Upper lobe of left lung (tissue), 6 donors: ENCODE measurements around the gene KLF13. TPM values are rescaled to one million over a fixed set of nuclear protein-coding genes. Genes with fewer than 3 reads are reported as not detected.
A peak's percentile ranks its signal among the peaks of the same experiment; 100 is the strongest.

Experiments used
- ATAC-seq, 2 donors: fragments of 200-7000 bp; cut with Tn5 transposase; one replicate each; pipeline ENCODE4 v1.9.1; 2022; ENCODE audit warnings: mild to moderate bottlenecking in 2 of 2, moderate library complexity in 2 of 2; ENCODE audit not compliant: low FRiP score in 2 of 2
- DNase-seq, 2 donors: peaks; one replicate each; pipeline ENCODE4 v3.0.0-alpha.2; 2019 to 2020
- H3K27ac ChIP-seq, 4 donors: fragments of 200-600 bp; sonication (generic); one replicate each; pipeline ENCODE4 v1.5.1; 2016 to 2019
- H3K27me3 ChIP-seq, 4 donors: fragments of 200-600 bp; sonication (generic); one replicate each; pipeline ENCODE4 v1.5.1; 2017 to 2019
- H3K36me3 ChIP-seq, 4 donors: fragments of 200-600 bp; sonication (generic); one replicate each; pipeline ENCODE4 v1.5.1; 2016 to 2019
- H3K4me1 ChIP-seq, 4 donors: fragments of 200-600 bp; sonication (generic); one replicate each; pipeline ENCODE4 v1.5.1; 2018 to 2019
- H3K4me3 ChIP-seq, 4 donors: fragments of 200-600 bp; sonication (generic); one replicate each; pipeline ENCODE4 v1.5.1; 2017 to 2019; ENCODE audit warnings: mild to moderate bottlenecking in 2 of 4, moderate library complexity in 1 of 4
- H3K9me3 ChIP-seq, 4 donors: fragments of 200-600 bp; sonication (generic); one replicate each; pipeline ENCODE4 v1.5.1; 2018 to 2019
- CTCF ChIP-seq, 6 experiments: fragments of 450-650 bp in 4 of 6; fragments of 200-600 bp in 2 of 6; sonication (generic) in 2 of 6; IDR thresholded peaks; one replicate each; pipeline ENCODE4 v1.5.1; 2016 to 2019; ENCODE audit warnings: antibody characterized with exemption in 6 of 6
- EP300 ChIP-seq, 4 donors: sonication (generic); formaldehyde crosslinking; IDR thresholded peaks; one replicate each; pipeline ENCODE4 v1.5.1; 2017; ENCODE audit warnings: antibody characterized with exemption in 4 of 4, control low read depth in 2 of 4
- POLR2A ChIP-seq, 4 donors: fragments of 450-650 bp; IDR thresholded peaks; one replicate each; pipeline ENCODE4 v1.5.1; 2016 to 2017; ENCODE audit warnings: antibody characterized with exemption in 4 of 4, mild to moderate bottlenecking in 2 of 4
- POLR2AphosphoS5 ChIP-seq, 2 donors: sonication (generic); formaldehyde crosslinking; IDR thresholded peaks; one replicate each; pipeline ENCODE4 v1.5.1; 2017; ENCODE audit warnings: antibody characterized with exemption in 2 of 2
- WGBS, 2 donors: methylation state at CpG; one replicate each; pipeline ENCODE4 v1.1.5; 2017 to 2018; 5-methylcytosine and 5-hydroxymethylcytosine counted together
- total RNA-seq, 6 donors: library from RNA; depleted of rRNA in 4 of 6; stranded (reverse); fragments of >200 nt in 4 of 6; gene quantifications; one replicate each; pipeline versions ENCODE4 v1.1.0 to v1.2.1, GENCODE V29; 2016 to 2021
- donor health status: DM: no; HTN: no; CAD: no; lungs with moderate emphysema.
- donor health status: DM: no; HTN: yes; CAD: no; lungs with severe emphysema.

The KLF13 gene
- total RNA-seq, 6 donors from 2014 or later = 103 to 231 (median 147) TPM

DNA sequence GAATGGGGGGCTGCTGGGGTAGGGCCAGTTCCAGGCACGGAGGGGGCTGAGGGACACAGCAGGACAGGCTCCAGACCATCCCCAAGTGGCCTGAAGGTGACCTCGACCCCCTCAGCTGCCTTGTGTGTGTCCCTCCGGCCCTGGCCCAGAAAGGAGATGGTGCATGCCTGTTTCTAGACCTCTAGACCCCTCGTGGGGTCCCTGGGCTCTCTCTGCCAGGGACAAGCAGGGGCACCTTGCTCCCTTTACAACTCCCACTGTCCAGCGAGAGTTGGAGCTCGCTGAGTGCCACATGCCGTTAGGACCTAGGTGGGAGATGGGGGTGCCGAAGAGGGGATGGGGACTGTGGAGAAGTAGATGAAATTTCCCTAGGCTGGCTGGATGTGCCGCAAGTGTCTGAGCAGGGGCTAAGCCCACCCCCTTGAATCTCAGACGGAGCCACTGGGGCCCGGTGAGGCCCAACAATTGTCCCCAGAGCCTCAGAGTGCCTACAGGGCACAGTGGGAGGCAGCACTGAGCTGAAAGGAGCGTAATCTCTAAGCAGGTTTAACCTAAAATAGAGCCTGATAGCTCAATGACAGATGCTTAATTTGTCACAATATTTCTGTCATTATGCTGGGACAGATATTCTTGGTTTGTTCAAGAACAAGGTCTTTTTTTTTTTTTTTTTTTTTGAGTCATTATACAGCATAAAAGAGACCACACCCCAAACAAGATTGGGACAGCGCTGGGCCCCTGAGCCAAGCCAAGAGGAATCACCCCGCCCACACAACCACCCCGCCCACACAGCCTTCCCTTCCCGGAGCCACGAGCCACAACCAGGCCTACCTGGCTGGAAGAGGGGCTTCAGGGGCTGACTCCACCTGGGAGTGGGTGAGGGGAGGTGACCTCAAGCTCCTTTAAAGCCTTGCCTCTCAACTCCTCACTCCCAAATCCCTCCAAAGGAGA lies 23.6 kb upstream of the KLF13 start:
- H3K4me3 ChIP-seq = no peak overlapping the region
- H3K4me1 ChIP-seq = peaks cover 18 to 42% (median 20%) of the 10 kb centered on the region in 4 donors
- H3K27ac ChIP-seq = no peak overlapping the region
- DNase-seq (peak in 1 of 2 donors; percentile 62), ATAC-seq (peak in 1 of 2 donors; percentile 79)
- TF ChIP-seq CTCF (IDR thresholded peaks at IDR 0.05) (no peak), POLR2A (IDR thresholded peaks at IDR 0.05) (no peak), POLR2AphosphoS5 (IDR thresholded peaks at IDR 0.05) (no peak), EP300 (IDR thresholded peaks at IDR 0.05) (no peak)
- WGBS, 2 donors = 57 to 65% methylated on average over 13 to 17 of the region's 17 CpGs
- no peaks in the 10 kb centered on the region for H3K27me3 ChIP-seq
- no peaks in the 10 kb centered on the region for H3K36me3 ChIP-seq
- H3K9me3 ChIP-seq = no peaks in the 10 kb centered on the region

GRCh38 chr15:31303726-31304648 lies 22.6 kb upstream of the KLF13 start:
- Histone ChIP-seq H3K9me3 (no peaks in the 10 kb centered on the region), H3K27ac (no peak overlapping the region), H3K4me1 (peaks cover 18 to 42% (median 20%) of the 10 kb centered on the region in 4 donors), H3K4me3 (no peak overlapping the region), H3K36me3 (no peaks in the 10 kb centered on the region), H3K27me3 (no peaks in the 10 kb centered on the region)
- DNase-seq = no peak
- WGBS, 2 donors = 72 to 83% methylated on average over 8 to 13 of the region's 14 CpGs
- no peak for TF ChIP-seq POLR2A (IDR thresholded peaks at IDR 0.05)
- no peak for ATAC-seq

DNA sequence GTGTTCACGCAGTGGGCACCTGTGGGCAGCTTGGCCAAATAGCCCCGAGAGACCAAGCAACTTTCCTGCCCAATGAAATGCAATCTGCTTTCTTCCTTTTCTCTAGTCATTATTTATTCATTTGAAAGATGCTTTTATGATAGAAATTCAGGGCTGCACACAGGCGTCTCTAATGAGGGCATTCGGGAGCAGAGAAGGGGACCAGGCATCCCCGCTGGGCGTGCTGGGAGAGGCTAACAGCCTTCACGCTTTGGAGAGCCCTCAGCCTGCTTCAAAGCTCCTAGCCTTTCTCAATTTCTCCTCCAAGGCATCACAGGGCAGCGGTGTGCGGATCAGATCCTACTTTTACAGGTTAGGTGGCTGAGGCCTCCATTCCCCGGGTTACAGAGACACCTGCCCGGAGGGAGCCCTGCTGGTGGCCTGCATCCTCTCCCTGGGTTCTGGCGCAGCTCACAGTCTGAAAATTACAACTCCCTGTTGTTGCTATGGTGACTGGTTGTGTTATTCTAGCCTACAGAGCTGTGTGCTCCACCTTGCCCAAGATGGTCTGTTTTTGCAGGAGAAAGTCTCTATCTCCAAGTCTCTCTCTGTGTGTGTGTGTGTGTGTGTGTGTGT lies 21.8 kb upstream of the KLF13 start:
- no peaks in the 10 kb centered on the region for H3K36me3 ChIP-seq
- no peak for TF ChIP-seq CTCF (IDR thresholded peaks at IDR 0.05)
- no peak for TF ChIP-seq EP300 (IDR thresholded peaks at IDR 0.05)
- no peak for TF ChIP-seq POLR2A (IDR thresholded peaks at IDR 0.05)
- TF ChIP-seq POLR2AphosphoS5 (IDR thresholded peaks at IDR 0.05) = no peak
- peaks cover 18 to 42% (median 20%) of the 10 kb centered on the region in 4 donors for H3K4me1 ChIP-seq
- no peak for ATAC-seq
- H3K27ac ChIP-seq = no peak overlapping the region
- DNase-seq = no peak
- whole genome bisulfite sequencing, 2 donors = 95% methylated on average over 7 to 12 of the region's 12 CpGs
- no peaks in the 10 kb centered on the region for H3K9me3 ChIP-seq
- no peak overlapping the region for H3K4me3 ChIP-seq
- no peaks in the 10 kb centered on the region for H3K27me3 ChIP-seq

DNA sequence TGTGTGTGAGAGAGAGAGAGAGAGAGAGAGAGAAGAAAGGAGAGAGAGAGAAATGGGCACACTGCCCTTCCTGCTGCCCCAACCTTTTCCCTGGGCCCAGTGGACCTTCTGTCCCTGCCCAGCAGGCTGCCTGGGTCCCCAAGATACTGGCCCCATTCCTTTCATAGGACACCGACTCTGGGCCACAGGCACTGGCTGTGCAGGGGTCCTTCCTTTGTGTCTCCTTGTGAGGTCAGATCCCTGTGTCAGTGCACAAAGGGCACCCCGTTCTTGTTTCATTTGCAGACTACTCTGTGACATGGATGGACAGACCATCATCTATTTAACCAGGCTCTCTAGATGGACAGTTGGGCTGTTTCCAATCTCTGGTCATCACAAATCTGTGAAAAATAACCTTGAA lies 21.3 kb upstream of the KLF13 start:
- WGBS, 2 donors = 79 to 89% methylated on average over 2 of the region's 2 CpGs
- DNase-seq = no peak
- H3K27me3 ChIP-seq = no peaks in the 10 kb centered on the region
- H3K9me3 ChIP-seq = no peaks in the 10 kb centered on the region
- ATAC-seq = no peak
- no peaks in the 10 kb centered on the region for H3K36me3 ChIP-seq
- H3K4me3 ChIP-seq = no peak overlapping the region
- no peak for TF ChIP-seq EP300 (IDR thresholded peaks at IDR 0.05)
- TF ChIP-seq CTCF (IDR thresholded peaks at IDR 0.05) = no peak
- no peak for TF ChIP-seq POLR2AphosphoS5 (IDR thresholded peaks at IDR 0.05)
- TF ChIP-seq POLR2A (IDR thresholded peaks at IDR 0.05) = no peak
- H3K4me1 ChIP-seq = peaks cover 18 to 39% (median 20%) of the 10 kb centered on the region in 4 donors
- no peak overlapping the region for H3K27ac ChIP-seq
